Adrenal gland (tissue), 12 donors: ENCODE measurements around the gene MEIS3. TPM values are rescaled to one million over a fixed set of nuclear protein-coding genes. Genes with fewer than 3 reads are reported as not detected.
"Not testable (repeated sequence)": the region's sequence is repeated elsewhere in the genome, so short reads cannot be mapped to it uniquely, and the experiment has no call there.

Source experiments
- DNase-seq, 7 donors: peaks; one replicate each; pipeline ENCODE4 v3.0.0-alpha.2; 2019 to 2020
- H3K27ac ChIP-seq, 5 donors: fragments of 200-600 bp; sonication (generic) in 4 of 5; 1 replicate in 3 of 5; 2 replicates in 2 of 5; pipeline versions ENCODE4 v1.5.1 to v1.8.0; 2016 to 2020; ENCODE audit warnings: mild to moderate bottlenecking in 1 of 5
- H3K27me3 ChIP-seq: fragments of 200-600 bp; 2 replicates; pipeline ENCODE4 v1.8.0; 2021
- H3K36me3 ChIP-seq, 2 donors: fragments of 200-600 bp; replicated peaks in 1 of 2; 1 replicate in 1 of 2; 2 replicates in 1 of 2; pipeline versions ENCODE4 v1.5.1 to v1.8.0; 2018 to 2022
- H3K4me1 ChIP-seq, 2 donors: fragments of 200-600 bp; replicated peaks in 1 of 2; 1 replicate in 1 of 2; 2 replicates in 1 of 2; pipeline versions ENCODE4 v1.5.1 to v1.8.0; 2018 to 2021
- H3K4me3 ChIP-seq, 4 donors: fragments of 200-600 bp; sonication (generic) in 3 of 4; one replicate each; pipeline ENCODE4 v1.5.1; 2016 to 2018
- H3K9me3 ChIP-seq, 3 donors: fragments of 200-600 bp; sonication (generic) in 1 of 3; replicated peaks in 1 of 3; 1 replicate in 2 of 3; 2 replicates in 1 of 3; pipeline versions ENCODE4 v1.5.1 to v1.8.0; 2016 to 2021
- CTCF ChIP-seq, 6 experiments: fragments of 450-650 bp in 4 of 6; fragments of 200-600 bp in 2 of 6; sonication (generic) in 1 of 6; IDR thresholded peaks; 1 replicate in 5 of 6; 2 replicates in 1 of 6; pipeline versions ENCODE4 v1.5.1 to v1.8.0; 2016 to 2021; ENCODE audit warnings: antibody characterized with exemption in 6 of 6, mild to moderate bottlenecking in 2 of 6, moderate library complexity in 1 of 6
- POLR2A ChIP-seq, 2 donors: fragments of 450-650 bp; IDR thresholded peaks; one replicate each; pipeline ENCODE4 v1.6.1; 2017; ENCODE audit warnings: antibody characterized with exemption in 2 of 2, mild to moderate bottlenecking in 2 of 2, moderate library complexity in 1 of 2
- WGBS, 4 donors: extraction: QIAGEN DNeasy Blood & Tissue Kit in 2 of 4; methylation state at CpG; one replicate each; pipeline versions ENCODE4 v1.1.5 to v1.1.7; 2013 to 2017; 5-methylcytosine and 5-hydroxymethylcytosine counted together
- intact Hi-C, 2 donors: fragments of 100-400 bp; cut with DNase I; formaldehyde crosslinking; loops; one replicate each; pipeline versions ENCODE4 v1.14.1 to v1.15.0; 2022 to 2023
- polyA plus RNA-seq, 3 donors: library from polyadenylated mRNA; stranded (reverse); fragments of 200-250 nt in 2 of 3; fragments of 350-450 nt in 1 of 3; fragmentation: Illumina TruSeq in 1 of 3; extraction: RNeasy Lipid Tissue Mini Kit (QIAGEN cat#74804) in 1 of 3; gene quantifications; one replicate each; pipeline ENCODE4 v1.2.3, GENCODE V29; 2013 to 2014
- total RNA-seq, 9 donors: library from RNA; depleted of rRNA in 4 of 9; stranded (reverse); fragments of >200 nt in 4 of 9; fragments of 120-200 nt in 1 of 9; fragmentation: NEBNext Ultra II Directional in 1 of 9; extraction: Animal tissue kit (Norgen Biotek cat#: 25700) in 1 of 9; gene quantifications; one replicate each; pipeline versions ENCODE4 v1.1.0 to v1.2.4, GENCODE V29; 2013 to 2023
- donor health status: healthy with polysubstance abuse.
- donor health status: Bipolar disorder and iron deficiency.
- donor health status: DM: yes; HTN: yes; CAD: no.
- donor health status: DM: no; HTN: no; CAD: no.
- donor health status: DM: no; HTN: no; CAD: no.
- donor health status: DM: yes; HTN: yes; CAD: no.

Gene MEIS3
- total and polyA plus RNA-seq, 12 donors: 2.1 to 15.5 (median 5.1) TPM

- DNase-seq: no peak
- WGBS, 4 donors: 87 to 94% (median 93%) methylated on average over 7 to 22 of the region's 22 CpGs; no CpG with 5 or more reads in 1 of the 4 donors
- TF ChIP-seq POLR2A (IDR thresholded peaks at IDR 0.05) (no peak), CTCF (IDR thresholded peaks at IDR 0.05) (no peak)
- no peak overlapping the region for H3K4me3 ChIP-seq
- H3K36me3 ChIP-seq: peaks cover 0 to 75% of the 10 kb centered on the region in 2 donors
- intact Hi-C loops: no loop called here
- H3K27ac ChIP-seq: no peak overlapping the region
- peaks cover 0 to 21% of the 10 kb centered on the region in 2 donors for H3K4me1 ChIP-seq
- H3K9me3 ChIP-seq: no peaks in the 10 kb centered on the region
- no peaks in the 10 kb centered on the region for H3K27me3 ChIP-seq
Observed at GRCh38 chr19:47372603-47373002, 46.7 kb downstream of the MEIS3 start.

- TF ChIP-seq POLR2A (IDR thresholded peaks at IDR 0.05) (no peak), CTCF (IDR thresholded peaks at IDR 0.05) (no peak)
- Histone ChIP-seq H3K36me3 (peaks cover 0 to 74% of the 10 kb centered on the region in 2 donors), H3K27me3 (no peaks in the 10 kb centered on the region), H3K4me3 (no peak overlapping the region), H3K9me3 (no peaks in the 10 kb centered on the region), H3K27ac (no peak overlapping the region), H3K4me1 (peaks cover 0 to 12% of the 10 kb centered on the region in 2 donors)
- no peak for DNase-seq
- intact Hi-C loops: no loop called here
- WGBS, 4 donors: 79 to 88% (median 81%) methylated on average over 2 to 9 of the region's 9 CpGs
Observed at GRCh38 chr19:47371261-47371660, 48.1 kb downstream of the MEIS3 start.

- WGBS, 4 donors: 25 to 49% (median 39%) methylated on average over 8 to 10 of the region's 10 CpGs
- peak; percentile 60 to 87 (median 71) for DNase-seq
- H3K27me3 ChIP-seq: no peaks in the 10 kb centered on the region
- H3K36me3 ChIP-seq: peaks cover 0 to 62% of the 10 kb centered on the region in 2 donors
- H3K9me3 ChIP-seq: no peaks in the 10 kb centered on the region
- no peak overlapping the region for H3K4me3 ChIP-seq
- H3K27ac ChIP-seq: peak overlapping the region in 3 of 5 donors; percentile 20 to 76 (median 70)
- no peak for TF ChIP-seq CTCF (IDR thresholded peaks at IDR 0.05)
- TF ChIP-seq POLR2A (IDR thresholded peaks at IDR 0.05): no peak
- H3K4me1 ChIP-seq: peaks cover 0 to 12% of the 10 kb centered on the region in 2 donors
- intact Hi-C loops: no loop called here
Observed at GRCh38 chr19:47370045-47370611, 49.2 kb downstream of the MEIS3 start.

DNA sequence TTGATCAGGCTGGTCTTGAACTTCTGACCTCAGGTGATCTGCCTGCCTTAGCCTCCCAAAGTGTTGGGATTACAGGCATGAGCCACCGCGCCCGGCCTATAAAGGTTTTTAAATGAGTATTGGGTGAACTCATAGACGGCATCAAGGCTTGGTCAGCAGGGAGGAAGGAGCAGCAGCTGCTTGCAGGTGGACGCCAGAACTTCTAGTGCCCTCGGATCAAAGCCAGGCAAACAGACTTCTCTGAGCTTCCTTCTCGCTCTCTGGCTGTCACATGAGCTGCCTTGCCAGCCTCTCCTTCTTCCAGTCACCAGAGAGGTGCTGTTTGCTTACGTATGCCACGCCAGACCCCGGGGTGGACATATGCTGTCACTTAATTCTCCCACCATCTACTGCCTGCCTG, 53.9 kb downstream of the MEIS3 start:
- intact Hi-C loops, H3K27me3 ChIP-seq, H3K9me3 ChIP-seq, H3K27ac ChIP-seq, DNase-seq, H3K4me1 ChIP-seq, H3K4me3 ChIP-seq: not testable (repeated sequence)
- peaks cover 0 to 69% of the 10 kb centered on the region in 2 donors for H3K36me3 ChIP-seq
- WGBS, 4 donors: 88 to 96% (median 92%) methylated on average over 7 to 10 of the region's 10 CpGs
